Choroid plexus epithelial cell (primary cell): ENCODE data around the gene RANBP3.
"Not testable (repeated sequence)": the region's sequence is repeated elsewhere in the genome, so short reads cannot be mapped to it uniquely, and the experiment has no call there.

Experiments used
- DNase-seq: peaks from one replicate; pipeline ENCODE4 v3.0.0-alpha.2; 2010; ENCODE audit warnings: low read depth
- H3K4me3 ChIP-seq: 2 replicates; pipeline ENCODE4 v1.5.1; 2011; ENCODE audit warnings: low read depth, mild to moderate bottlenecking, control low read depth, low read length, moderate library complexity
- TF ChIP-seq, protein P1 (sequence below): conservative IDR thresholded peaks from 2 replicates; pipeline ENCODE4 v1.5.1; 2011; ENCODE audit warnings: low read depth, mild to moderate bottlenecking, control low read depth, inconsistent platforms, low read length, moderate library complexity

Gene RANBP3

DNA sequence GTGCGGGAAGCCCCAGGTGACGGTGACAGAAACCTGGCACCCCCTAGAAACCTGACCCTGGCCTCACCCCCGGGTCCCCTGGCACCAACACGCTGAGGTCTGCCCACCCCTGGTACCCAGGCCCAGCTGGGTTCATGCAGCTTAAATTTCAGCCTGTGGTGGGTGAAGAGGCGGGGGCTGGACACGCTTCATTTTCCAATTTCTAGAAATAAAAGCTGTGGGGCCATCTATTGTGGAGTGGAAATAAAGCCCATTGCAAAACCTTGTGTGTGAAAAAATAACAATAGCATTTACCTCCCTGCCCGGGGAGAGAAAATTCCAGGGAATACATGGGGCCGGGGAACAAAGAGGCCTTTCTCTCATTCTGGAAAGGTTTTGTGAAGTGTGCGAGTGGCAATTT, 100.1 kb downstream of the RANBP3 start:
- no peak for DNase-seq
- no peak overlapping the region for H3K4me3 ChIP-seq
- TF ChIP-seq, protein P1, sequence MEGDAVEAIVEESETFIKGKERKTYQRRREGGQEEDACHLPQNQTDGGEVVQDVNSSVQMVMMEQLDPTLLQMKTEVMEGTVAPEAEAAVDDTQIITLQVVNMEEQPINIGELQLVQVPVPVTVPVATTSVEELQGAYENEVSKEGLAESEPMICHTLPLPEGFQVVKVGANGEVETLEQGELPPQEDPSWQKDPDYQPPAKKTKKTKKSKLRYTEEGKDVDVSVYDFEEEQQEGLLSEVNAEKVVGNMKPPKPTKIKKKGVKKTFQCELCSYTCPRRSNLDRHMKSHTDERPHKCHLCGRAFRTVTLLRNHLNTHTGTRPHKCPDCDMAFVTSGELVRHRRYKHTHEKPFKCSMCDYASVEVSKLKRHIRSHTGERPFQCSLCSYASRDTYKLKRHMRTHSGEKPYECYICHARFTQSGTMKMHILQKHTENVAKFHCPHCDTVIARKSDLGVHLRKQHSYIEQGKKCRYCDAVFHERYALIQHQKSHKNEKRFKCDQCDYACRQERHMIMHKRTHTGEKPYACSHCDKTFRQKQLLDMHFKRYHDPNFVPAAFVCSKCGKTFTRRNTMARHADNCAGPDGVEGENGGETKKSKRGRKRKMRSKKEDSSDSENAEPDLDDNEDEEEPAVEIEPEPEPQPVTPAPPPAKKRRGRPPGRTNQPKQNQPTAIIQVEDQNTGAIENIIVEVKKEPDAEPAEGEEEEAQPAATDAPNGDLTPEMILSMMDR = no peak

DNA sequence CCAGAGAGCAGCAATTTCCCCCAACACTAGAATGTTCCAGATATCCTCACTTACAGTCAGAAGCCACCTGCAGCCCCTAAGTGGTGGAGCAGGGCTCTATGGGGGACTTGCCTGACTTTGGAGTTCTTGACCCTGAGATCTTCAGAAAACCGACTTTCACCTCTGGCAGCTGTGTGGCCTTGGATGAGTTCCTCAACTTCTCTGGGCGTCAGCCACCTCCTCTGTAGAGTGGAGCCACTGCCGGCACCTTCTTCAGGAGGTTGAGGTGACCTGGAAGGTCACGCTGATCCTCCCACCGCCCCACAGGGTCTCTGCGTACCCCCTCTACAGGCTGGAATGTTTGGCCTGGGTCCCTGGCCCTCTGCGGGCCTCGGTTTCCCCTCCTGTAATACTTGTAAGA, 100.5 kb downstream of the RANBP3 start:
- DNase-seq = no peak
- TF ChIP-seq, protein P1 = no peak
- no peak overlapping the region for H3K4me3 ChIP-seq

DNA sequence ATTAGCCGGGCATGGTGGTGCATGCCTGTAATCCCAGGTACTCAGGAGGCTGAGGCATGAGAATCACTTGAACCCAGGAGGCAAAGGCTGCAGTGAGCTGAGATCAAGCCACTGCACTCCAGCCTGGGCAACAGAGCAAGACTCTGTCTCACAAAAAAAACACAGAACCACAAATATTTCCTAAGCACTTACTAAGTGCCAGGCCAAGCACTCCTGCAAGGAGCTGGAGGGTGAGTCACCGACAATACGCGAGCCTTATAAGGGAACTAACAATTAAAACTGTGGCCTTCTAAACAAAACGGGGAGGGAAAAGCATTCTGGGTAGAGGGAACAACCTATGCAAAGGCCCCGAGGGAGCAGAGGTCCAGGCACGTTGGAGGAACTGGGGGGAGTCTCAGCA, 103.4 kb downstream of the RANBP3 start:
- DNase-seq = peak; percentile 73

DNA sequence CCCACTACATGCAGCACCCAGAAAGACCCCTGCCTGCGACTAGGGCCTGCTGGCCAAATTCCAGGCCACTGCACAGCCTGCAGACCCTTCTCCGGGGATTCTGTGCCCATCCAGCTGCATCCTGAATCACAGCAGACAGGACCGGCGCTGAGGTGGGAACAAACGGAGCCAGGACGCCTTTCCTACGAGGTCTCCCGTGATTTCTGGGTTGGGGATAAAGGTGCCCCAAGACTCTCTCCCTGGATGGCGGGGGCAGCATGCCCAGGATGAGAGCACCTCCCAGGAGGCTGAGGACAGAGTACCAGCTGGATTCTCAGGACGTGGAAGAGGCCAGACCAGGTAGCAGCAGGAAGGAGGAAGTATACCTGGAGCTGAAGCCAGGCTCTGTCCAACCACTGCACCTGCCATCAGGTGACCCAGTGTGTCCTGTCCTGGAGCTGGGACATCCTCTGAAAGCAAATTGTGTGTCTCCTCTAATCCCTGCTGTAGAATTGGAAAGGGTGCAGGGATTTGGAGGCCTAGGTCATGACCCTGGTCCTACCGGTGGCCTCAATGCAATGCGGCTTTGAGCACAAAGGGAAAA, 104.2 kb downstream of the RANBP3 start:
- TF ChIP-seq, protein P1 = no peak
- DNase-seq = no peak
- H3K4me3 ChIP-seq = no peak overlapping the region

More for the DNA sequence above, 103.4 kb downstream of the RANBP3 start:
- not testable (repeated sequence) for H3K4me3 ChIP-seq

DNA sequence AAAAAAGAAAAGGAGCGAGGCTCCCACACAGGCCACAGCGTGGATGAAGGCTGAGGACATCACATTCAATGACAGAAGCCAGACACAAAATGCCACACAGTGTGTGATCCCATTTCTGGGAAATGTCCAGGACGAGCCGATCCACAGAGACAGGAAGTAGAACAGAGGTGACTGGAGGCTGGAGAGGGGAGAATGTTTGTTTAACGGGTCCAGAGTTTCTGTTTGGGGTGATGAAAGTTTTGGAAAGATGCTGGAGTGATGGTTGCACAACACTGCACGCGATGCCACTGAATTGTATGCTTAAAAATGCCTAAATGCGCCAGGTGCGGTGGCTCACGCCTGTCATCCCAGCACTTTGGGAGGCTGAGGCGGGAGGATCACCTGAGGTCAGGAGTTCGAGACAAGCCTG, 107.0 kb downstream of the RANBP3 start:
- TF ChIP-seq, protein P1 = no peak
- H3K4me3 ChIP-seq = no peak overlapping the region
- no peak for DNase-seq

DNA sequence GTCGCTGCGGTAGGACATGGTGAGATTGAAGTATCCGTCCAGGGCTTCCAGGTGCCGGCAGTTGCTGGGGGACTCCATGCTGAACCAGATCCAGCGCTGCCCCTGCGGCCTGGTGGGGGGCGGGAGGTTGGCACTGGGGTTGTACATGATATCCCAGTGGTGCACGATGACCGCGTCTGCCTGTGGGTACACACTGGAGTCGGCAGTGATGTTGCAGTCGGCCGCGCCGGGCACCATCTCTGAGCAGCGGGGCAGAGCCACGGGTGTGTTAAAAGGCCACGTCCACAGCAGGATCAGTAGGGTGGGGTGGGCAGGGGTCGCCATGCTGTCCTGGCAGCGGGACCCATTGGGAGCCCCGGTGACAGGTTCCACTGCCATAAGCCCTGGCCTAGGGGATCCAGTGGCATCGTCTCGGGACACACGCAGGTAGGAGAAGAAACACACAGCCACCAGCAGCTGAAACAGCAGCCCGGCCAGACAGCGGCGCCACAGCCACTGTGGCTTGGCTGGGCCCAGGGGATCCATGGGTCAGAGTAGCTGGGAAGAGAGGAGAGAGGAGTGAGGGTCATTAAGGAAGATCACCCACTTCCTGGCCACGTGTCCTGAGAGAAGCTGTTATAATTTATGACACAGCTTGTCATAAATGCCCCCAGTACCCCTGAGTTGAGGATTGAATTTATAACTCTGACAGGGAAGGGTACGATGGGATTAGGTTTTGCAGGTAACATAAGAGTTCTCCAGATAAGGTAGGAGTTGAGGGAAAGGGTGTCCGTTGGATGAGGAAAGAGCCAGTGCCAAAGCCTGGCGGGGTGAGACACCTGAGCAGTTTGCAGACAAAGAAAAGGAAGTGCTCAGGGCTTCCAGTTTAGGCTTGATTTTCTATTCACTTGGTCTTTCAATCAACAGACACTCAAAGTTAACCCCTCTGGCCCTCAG, 110.5 kb downstream of the RANBP3 start:
- DNase-seq = no peak
- no peak overlapping the region for H3K4me3 ChIP-seq
- TF ChIP-seq, protein P1 = no peak
